IMR-90 (cell line): ENCODE results near the gene ITGB5. TPM values are rescaled to one million over a fixed set of nuclear protein-coding genes. Genes with fewer than 3 reads are reported as not detected.

ENCODE experiments used
- ATAC-seq: fragments of 200-7000 bp; cut with Tn5 transposase; 2 replicates; pipeline ENCODE4 v1.9.1; 2020; ENCODE audit warnings: low read depth, mild to moderate bottlenecking, moderate library complexity
- BruUV-seq: library from RNA; stranded (reverse); fragments of 400-500 nt; replicated peaks from 2 replicates; lab custom pipeline; 2021; lab: Mats Ljungman, UMichigan
- CTCF ChIA-PET: fragments of 300-600 bp; formaldehyde crosslinking; extraction: SDS; loops from one replicate; lab custom pipeline; 2021; ENCODE audit warnings: antibody characterized with exemption; lab: Yijun Ruan, JAX
- POLR2A ChIA-PET: fragments of 300-600 bp; sonication (Branson Sonifier 250); formaldehyde crosslinking; loops from one replicate; lab custom pipeline; 2022; ENCODE audit warnings: antibody characterized with exemption; ENCODE audit not compliant: unreplicated experiment; lab: Charles Lee
- DNase-seq: peaks from one replicate; pipeline ENCODE4 v3.0.0; 2013
- H2AFZ ChIP-seq: replicated peaks from 2 replicates; pipeline ENCODE3; 2013; ENCODE audit warnings: low read length, mild to moderate bottlenecking; ENCODE audit not compliant: poor library complexity
- H2AK5ac ChIP-seq: 2 replicates; pipeline ENCODE4 v1.6.1; 2013; ENCODE audit warnings: low read depth, low read length, inconsistent platforms
- H2AK9ac ChIP-seq: replicated peaks from 2 replicates; pipeline ENCODE3; 2013; ENCODE audit warnings: mild to moderate bottlenecking, low read depth, low read length, moderate library complexity; ENCODE audit not compliant: poor library complexity
- H2BK120ac ChIP-seq: 2 replicates; pipeline ENCODE4 v1.6.1; 2013; ENCODE audit warnings: low read depth, low read length, inconsistent platforms
- H2BK15ac ChIP-seq: 3 replicates; pipeline ENCODE4 v1.6.1; 2013; ENCODE audit warnings: low read depth, low read length, inconsistent platforms
- H2BK20ac ChIP-seq: 2 replicates; pipeline ENCODE4 v1.6.1; 2013; ENCODE audit warnings: low read depth, mild to moderate bottlenecking, inconsistent platforms, low read length, moderate library complexity
- H2BK5ac ChIP-seq: 2 replicates; pipeline ENCODE4 v1.6.1; 2013; ENCODE audit warnings: mild to moderate bottlenecking, low read depth, low read length, inconsistent platforms; ENCODE audit not compliant: poor library complexity, severe bottlenecking
- H3K14ac ChIP-seq: replicated peaks from 2 replicates; pipeline ENCODE4 v1.6.1; 2013; ENCODE audit warnings: low read depth, low read length, inconsistent platforms
- H3K18ac ChIP-seq: 2 replicates; pipeline ENCODE4 v1.6.1; 2013; ENCODE audit warnings: low read depth, low read length, control low read depth
- H3K23ac ChIP-seq: 2 replicates; pipeline ENCODE4 v1.6.1; 2013; ENCODE audit warnings: low read depth, low read length, inconsistent platforms
- H3K27ac ChIP-seq: 2 replicates; pipeline ENCODE4 v1.5.1; 2013; ENCODE audit warnings: mild to moderate bottlenecking, control low read depth, low read length; ENCODE audit not compliant: insufficient read depth
- H3K27me3 ChIP-seq: 2 replicates; pipeline ENCODE4 v1.6.1; 2013; ENCODE audit warnings: low read length; ENCODE audit not compliant: control insufficient read depth, insufficient read depth
- H3K36me3 ChIP-seq: 2 replicates; pipeline ENCODE4 v1.6.1; 2013; ENCODE audit warnings: low read length, mixed read lengths; ENCODE audit not compliant: control insufficient read depth, insufficient read depth
- H3K4ac ChIP-seq: 2 replicates; pipeline ENCODE4 v1.6.1; 2013; ENCODE audit warnings: low read depth, low read length, inconsistent platforms
- H3K4me1 ChIP-seq: 2 replicates; pipeline ENCODE4 v1.6.1; 2013; ENCODE audit warnings: low read length, mixed read lengths; ENCODE audit not compliant: control insufficient read depth, insufficient read depth
- H3K4me2 ChIP-seq: 2 replicates; pipeline ENCODE4 v1.6.1; 2013; ENCODE audit warnings: low read depth, mild to moderate bottlenecking, control low read depth, low read length, moderate library complexity
- H3K4me3 ChIP-seq: 2 replicates; pipeline ENCODE4 v1.5.1; 2013; ENCODE audit warnings: low read depth, mild to moderate bottlenecking, control low read depth, low read length, moderate library complexity; ENCODE audit not compliant: insufficient read depth
- H3K56ac ChIP-seq: 2 replicates; pipeline ENCODE4 v1.6.1; 2013; ENCODE audit warnings: low read length, inconsistent platforms; ENCODE audit not compliant: insufficient read depth; ENCODE audit errors: extremely low read depth
- H3K79me1 ChIP-seq, 2 experiments: 2 replicates each; pipeline ENCODE4 v1.6.1; 2013; ENCODE audit warnings: low read length in 2 of 2, inconsistent platforms in 1 of 2, low read depth in 1 of 2
- H3K9ac ChIP-seq: 2 replicates; pipeline ENCODE4 v1.6.1; 2013; ENCODE audit warnings: low read depth, low read length, control low read depth
- H3K9me1 ChIP-seq: 2 replicates; pipeline ENCODE4 v1.6.1; 2013; ENCODE audit warnings: low read length, inconsistent platforms; ENCODE audit not compliant: insufficient read depth
- H3K9me3 ChIP-seq: 2 replicates; pipeline ENCODE4 v1.6.1; 2013; ENCODE audit warnings: low read length; ENCODE audit not compliant: control insufficient read depth, insufficient read depth
- H4K20me1 ChIP-seq: 2 replicates; pipeline ENCODE4 v1.6.1; 2013; ENCODE audit warnings: low read length, inconsistent platforms; ENCODE audit not compliant: insufficient read depth
- H4K5ac ChIP-seq: 2 replicates; pipeline ENCODE4 v1.6.1; 2013; ENCODE audit warnings: mild to moderate bottlenecking, low read depth, low read length, control low read depth
- H4K8ac ChIP-seq, 2 experiments: 2 replicates each; pipeline ENCODE4 v1.6.1; 2013; ENCODE audit warnings: low read depth in 2 of 2, low read length in 2 of 2, control low read depth in 1 of 2, inconsistent platforms in 1 of 2
- H4K91ac ChIP-seq: 2 replicates; pipeline ENCODE4 v1.6.1; 2013; ENCODE audit warnings: low read depth, low read length, inconsistent platforms; ENCODE audit not compliant: insufficient read depth
- CEBPB ChIP-seq: IDR thresholded peaks from 2 replicates; pipeline ENCODE4 v1.6.1; 2012; ENCODE audit warnings: low read depth, low read length, improper control_type of control experiment
- CHD1 ChIP-seq: IDR thresholded peaks from 2 replicates; pipeline ENCODE4 v1.6.1; 2012; ENCODE audit warnings: low read depth, low read length, improper control_type of control experiment
- CTCF ChIP-seq: conservative IDR thresholded peaks from 2 replicates; pipeline ENCODE4 v1.5.1; 2012; ENCODE audit warnings: mild to moderate bottlenecking, low read depth, low read length, improper control_type of control experiment
- ELK1 ChIP-seq: fragments of 150-350 bp; IDR thresholded peaks from 2 replicates; pipeline ENCODE4 v1.6.1; 2016; ENCODE audit warnings: low read depth, mild to moderate bottlenecking, low read length, moderate library complexity, borderline replicate concordance
- FOS ChIP-seq: fragments of 150-350 bp; IDR thresholded peaks from 2 replicates; pipeline ENCODE4 v1.6.1; 2016; ENCODE audit warnings: low read depth, low read length
- MAFK ChIP-seq: IDR thresholded peaks from 2 replicates; pipeline ENCODE4 v1.6.1; 2012; ENCODE audit warnings: low read depth, low read length, improper control_type of control experiment
- MAZ ChIP-seq: IDR thresholded peaks from 2 replicates; pipeline ENCODE4 v1.6.1; 2012; ENCODE audit warnings: low read depth, mild to moderate bottlenecking, low read length, improper control_type of control experiment, moderate library complexity, borderline replicate concordance
- MXI1 ChIP-seq: IDR thresholded peaks from 2 replicates; pipeline ENCODE4 v1.6.1; 2012; ENCODE audit warnings: low read depth, mild to moderate bottlenecking, low read length, moderate library complexity, borderline replicate concordance
- NFE2L2 ChIP-seq: fragments of 150-350 bp; IDR thresholded peaks from 2 replicates; pipeline ENCODE4 v1.6.1; 2016; ENCODE audit warnings: low read depth, mild to moderate bottlenecking, low read length
- POLR2A ChIP-seq: IDR thresholded peaks from 2 replicates; pipeline ENCODE4 v1.6.1; 2012; ENCODE audit warnings: mild to moderate bottlenecking, low read depth, low read length
- RAD21 ChIP-seq: IDR thresholded peaks from 2 replicates; pipeline ENCODE4 v1.6.1; 2012; ENCODE audit warnings: low read length, improper control_type of control experiment
- RCOR1 ChIP-seq: IDR thresholded peaks from 2 replicates; pipeline ENCODE4 v1.6.1; 2012; ENCODE audit warnings: mild to moderate bottlenecking, low read length, improper control_type of control experiment; ENCODE audit not compliant: insufficient replicate concordance
- RFX5 ChIP-seq: IDR thresholded peaks from 2 replicates; pipeline ENCODE4 v1.8.0; 2012; ENCODE audit warnings: low read depth, mild to moderate bottlenecking, low read length, moderate library complexity
- SMC3 ChIP-seq: fragments of 150-350 bp; IDR thresholded peaks from 2 replicates; pipeline ENCODE4 v1.6.1; 2016; ENCODE audit warnings: low read depth, mild to moderate bottlenecking, antibody characterized with exemption, low read length, moderate library complexity
- USF2 ChIP-seq: fragments of 150-350 bp; IDR thresholded peaks from 2 replicates; pipeline ENCODE4 v1.6.1; 2017; ENCODE audit warnings: mild to moderate bottlenecking, antibody characterized with exemption, low read length, low read depth
- WGBS, 2 experiments: methylation state at CpG; one replicate each; pipeline versions ENCODE4 v1.1.5 to v1.1.7; 2013; ENCODE audit warnings: missing lambda C conversion rate in 2 of 2; ENCODE audit not compliant: insufficient read length in 1 of 2; ENCODE audit errors: extremely low coverage in 2 of 2; 5-methylcytosine and 5-hydroxymethylcytosine counted together
- dilution Hi-C: fragments of 300-500 bp; cut with HindIII; formaldehyde crosslinking; loops from one replicate; pipeline ENCODE4 v1.14.3; 2018; ENCODE audit warnings: low sequenced_read_pairs; ENCODE audit not compliant: unreplicated experiment
- in situ Hi-C: fragments of 300-500 bp; cut with MboI; formaldehyde crosslinking; loops from 3 replicates; pipeline ENCODE4 v1.14.3; 2019; ENCODE audit warnings: low sequenced_read_pairs, inconsistent platforms, mixed read lengths
- intact Hi-C: fragments of 100-400 bp; cut with micrococcal nuclease; formaldehyde crosslinking; loops from 2 replicates; pipeline ENCODE4 v1.10.0; 2022
- polyA plus RNA-seq, 3 experiments: library from polyadenylated mRNA; depleted of rRNA; stranded (reverse); fragments of >200 nt; gene quantifications; 2 replicates each; pipeline ENCODE4 v1.2.3, GENCODE V29; 2012; ENCODE audit warnings: low replicate concordance in 1 of 3
- total RNA-seq: library from RNA; depleted of rRNA; stranded (reverse); fragments of >200 nt; gene quantifications from 2 replicates; pipeline ENCODE4 v1.2.3, GENCODE V29; 2012

Gene ITGB5
- total and polyA plus RNA-seq, 2 of the 4 experiments (the other 2 are of a cell fraction) = 85.0 to 101 TPM

GRCh38 chr3:124884474-124885101, 2.6 kb downstream of the ITGB5 start:
- Histone ChIP-seq H3K9me3 (no peaks in the 10 kb centered on the region), H3K4me3 (no peak overlapping the region), H3K9ac (no peak overlapping the region), H3K27me3 (no peaks in the 10 kb centered on the region), H3K9me1 (peaks cover 33% of the 10 kb centered on the region), H3K14ac (peak overlapping the region; percentile 98), H3K79me1 (peaks cover 11 to 60% of the 10 kb centered on the region in 2 experiments; a peak in 3 of 4 replicates), H4K91ac (peak overlapping the region; percentile 45), H3K27ac (no peak overlapping the region), H4K8ac (peak overlapping the region in 1 of 2 experiments; percentile 84; a peak in 1 of 4 replicates), H2BK5ac (peak overlapping the region; percentile 43), H2AFZ (no peak overlapping the region), H2BK15ac (peak overlapping the region; percentile 66; the same call in 2 of the 3 replicates), H4K5ac (0 out of 2 replicates have a peak overlapping the region, but pooled peaks have one; percentile 8), H3K23ac (peak overlapping the region; percentile 97), H3K4ac (peak overlapping the region; percentile 89), H3K4me2 (no peak overlapping the region), H2BK120ac (peak overlapping the region; percentile 85), H2AK9ac (peak overlapping the region; percentile 44), H3K18ac (peak overlapping the region; percentile 65; the same call in 1 of the 2 replicates), H4K20me1 (no peaks in the 10 kb centered on the region), H2AK5ac (peak overlapping the region; percentile 100), H2BK20ac (peak overlapping the region; percentile 79), H3K56ac (no peak overlapping the region), H3K4me1 (peaks cover 18% of the 10 kb centered on the region), H3K36me3 (no peaks in the 10 kb centered on the region; the same call in none of the 2 replicates)
- dilution Hi-C loops = loop anchor here (25.0 kb wide), 1 partner anchor 122 kb away; no protein-coding TSS in a partner anchor
- intact Hi-C loops = loop anchor here (1.0 to 5.0 kb wide), 3 partner anchors 52 to 122 kb away; no protein-coding TSS in a partner anchor
- ATAC-seq (no peak), DNase-seq (no peak)
- ChIA-PET CTCF (interaction anchor here (0.6 to 1.6 kb wide), 5 partner anchors 17 to 489 kb away, joined by 3 to 8 read pairs (median 6); no protein-coding TSS in a partner anchor), POLR2A (no interaction called here)
- no TSS peak for BruUV-seq
- in situ Hi-C loops = no loop called here
- no CpG with 5 or more reads among the region's 7 CpGs for WGBS, 2 experiments
- no peak for TF ChIP-seq MAZ
- TF ChIP-seq RCOR1 = no peak
- no peak for TF ChIP-seq FOS
- TF ChIP-seq NFE2L2 = no peak
- no peak for TF ChIP-seq RFX5
- TF ChIP-seq RAD21 = no peak
- no peak for TF ChIP-seq CEBPB
- TF ChIP-seq CTCF = no peak
- no peak for TF ChIP-seq SMC3
- TF ChIP-seq MXI1 = no peak
- no peak for TF ChIP-seq CHD1
- TF ChIP-seq USF2 = no peak
- no peak for TF ChIP-seq POLR2A
- TF ChIP-seq ELK1 = no peak
- TF ChIP-seq MAFK = no peak
